ENCODE results near the gene TTC7B. TPM values are rescaled to one million over a fixed set of nuclear protein-coding genes. Genes with fewer than 3 reads are reported as not detected.

The TTC7B gene
- total and polyA plus RNA-seq, 2 of the 13 experiments (the other 11 are each of a cell fraction or from before 2014, with no cell fraction given), result 1.3 to 3.2 TPM

GRCh38 chr14:90555126-90556011 lies 260.9 kb downstream of the TTC7B start:
- CTCF ChIA-PET (ENCODE audit: low intra/inter-chr PET ratio, low total read pairs), result no interaction called here
- FAIRE-seq (no peak), ATAC-seq (no peak; the same call in 2 of the 3 replicates), DNase-seq (ENCODE audit: low spot score) (no peak)
- 74% methylated on average over 11 of the region's 21 CpGs for WGBS (ENCODE audit: low lambda C conversion rate)
- no peak overlapping the region; the same call in 1 of the 2 replicates for H3K9ac ChIP-seq (ENCODE audit: insufficient read depth, low read depth, low read length)
- POLR2A ChIA-PET, result interaction anchor here (1.0 to 1.5 kb wide), 2 partner anchors 8 to 10 kb away, joined by 3 read pairs; no protein-coding TSS in a partner anchor
- no peak for TF ChIP-seq ZBED4 (CRISPR knock-in tag; IDR thresholded peaks at IDR 0.05; ENCODE audit: borderline replicate concordance)
- peak; percentile 53; the same call in 1 of the 2 replicates for TF ChIP-seq HIVEP1 (CRISPR knock-in tag; IDR thresholded peaks at IDR 0.05)
- TF ChIP-seq NFE2L2 (IDR thresholded peaks at IDR 0.05; ENCODE audit: low read length), result no peak
- no peaks in the 10 kb centered on the region for H3K9me3 ChIP-seq (ENCODE audit: low read length)
- no peak overlapping the region for H3K27ac ChIP-seq (ENCODE audit: extremely low read length, insufficient read depth, low read length)
- in situ Hi-C loops (cut with HindIII; ENCODE audit: extremely low pct_ligation_motif_present, low pct_unique_long_range_greater_than_20kb), result no loop called here
- no peaks in the 10 kb centered on the region for H3K36me3 ChIP-seq (replicated peaks in 1 of 2; ENCODE audit: control insufficient read depth in 1 of 2, insufficient read depth in 2 of 2, low read length in 2 of 2)
- H2AFZ ChIP-seq (ENCODE audit: low read length), result no peak overlapping the region
- H3K4me2 ChIP-seq (ENCODE audit: low read depth, low read length), result peak overlapping the region; percentile 78
- peak overlapping the region; percentile 18 to 67 (median 43); a peak in 4 of 6 replicates for H3K4me3 ChIP-seq (replicated peaks in 1 of 3; ENCODE audit: insufficient read depth in 1 of 3, low read depth in 2 of 3, low read length in 3 of 3)
- H3K4me1 ChIP-seq (ENCODE audit: insufficient read depth, low read length), result peaks cover 20% of the 10 kb centered on the region
- H3K27me3 ChIP-seq (ENCODE audit: control insufficient read depth in 1 of 2, insufficient read depth in 2 of 2, low read length in 2 of 2), result peaks cover 0 to 10% of the 10 kb centered on the region in 2 experiments; a peak in 3 of 5 replicates
- H3K79me2 ChIP-seq (ENCODE audit: insufficient read depth, low read length), result no peaks in the 10 kb centered on the region
- intact Hi-C loops (cut with micrococcal nuclease; ENCODE audit: unreplicated experiment), result no loop called here
- H4K20me1 ChIP-seq (ENCODE audit: insufficient read depth, low read length), result no peaks in the 10 kb centered on the region
- no TSS peak for BruUV-seq (replicated peaks)
